ENCODE results near the gene VPS13D.

Gene VPS13D

GRCh38 chr1:12436345-12436658, 206.5 kb downstream of the VPS13D start:
- Histone ChIP-seq H3K4me1 (ENCODE audit: control insufficient read depth, low read length) (peaks cover 7% of the 10 kb centered on the region), H3K27ac (ENCODE audit: low read depth, low read length) (no peak overlapping the region), H4K20me1 (ENCODE audit: control insufficient read depth, insufficient read depth, low read depth, low read length) (no peaks in the 10 kb centered on the region), H3K36me3 (ENCODE audit: control insufficient read depth, low read length) (no peaks in the 10 kb centered on the region), H3K9me2 (replicated peaks; ENCODE audit: control insufficient read depth, low read length) (no peaks in the 10 kb centered on the region), H3K79me2 (ENCODE audit: control insufficient read depth, low read length) (no peaks in the 10 kb centered on the region), H3F3A (ENCODE audit: control insufficient read depth, insufficient read depth) (no peaks in the 10 kb centered on the region), H3K4me3 (ENCODE audit: low read length) (no peak overlapping the region), H3K27me3 (ENCODE audit: control insufficient read depth, low read length) (no peaks in the 10 kb centered on the region), H3K4me2 (ENCODE audit: low read length) (no peak overlapping the region), H3K9me3 (ENCODE audit: control insufficient read depth, insufficient read depth, low read length) (no peaks in the 10 kb centered on the region)
- TF ChIP-seq EZH2phosphoT487 (IDR thresholded peaks at IDR 0.05; ENCODE audit: borderline replicate concordance, low read length) (no peak), CTCF (IDR thresholded peaks at IDR 0.05; ENCODE audit: low read depth, low read length, poor library complexity, severe bottlenecking) (no peak)

GRCh38 chr1:12436817-12437599, 207.2 kb downstream of the VPS13D start:
- no peak for TF ChIP-seq CTCF (IDR thresholded peaks at IDR 0.05; ENCODE audit: low read depth, low read length, poor library complexity, severe bottlenecking)
- no peak for TF ChIP-seq EZH2phosphoT487 (IDR thresholded peaks at IDR 0.05; ENCODE audit: borderline replicate concordance, low read length)
- no peak overlapping the region for H3K27ac ChIP-seq (ENCODE audit: low read depth, low read length)
- H3K4me2 ChIP-seq (ENCODE audit: low read length) = no peak overlapping the region

GRCh38 chr1:12437629-12438028, 207.8 kb downstream of the VPS13D start:
- H3K79me2 ChIP-seq (ENCODE audit: control insufficient read depth, low read length) = no peaks in the 10 kb centered on the region
- no peak overlapping the region for H3K27ac ChIP-seq (ENCODE audit: low read depth, low read length)
- no peak for TF ChIP-seq EZH2phosphoT487 (IDR thresholded peaks at IDR 0.05; ENCODE audit: borderline replicate concordance, low read length)
- no peak for TF ChIP-seq CTCF (IDR thresholded peaks at IDR 0.05; ENCODE audit: low read depth, low read length, poor library complexity, severe bottlenecking)
- H3K9me2 ChIP-seq (replicated peaks; ENCODE audit: control insufficient read depth, low read length) = no peaks in the 10 kb centered on the region
- H3K36me3 ChIP-seq (ENCODE audit: control insufficient read depth, low read length) = no peaks in the 10 kb centered on the region
- H3K27me3 ChIP-seq (ENCODE audit: control insufficient read depth, low read length) = no peaks in the 10 kb centered on the region
- H3K4me1 ChIP-seq (ENCODE audit: control insufficient read depth, low read length) = peaks cover 7% of the 10 kb centered on the region
- no peak overlapping the region for H3K4me3 ChIP-seq (ENCODE audit: low read length)
- no peak overlapping the region for H3K4me2 ChIP-seq (ENCODE audit: low read length)
- no peaks in the 10 kb centered on the region for H3K9me3 ChIP-seq (ENCODE audit: control insufficient read depth, insufficient read depth, low read length)
- H4K20me1 ChIP-seq (ENCODE audit: control insufficient read depth, insufficient read depth, low read depth, low read length) = no peaks in the 10 kb centered on the region
- no peaks in the 10 kb centered on the region for H3F3A ChIP-seq (ENCODE audit: control insufficient read depth, insufficient read depth)

More at GRCh38 chr1:12436817-12437599, 207.2 kb downstream of the VPS13D start:
- Histone ChIP-seq H3K4me1 (ENCODE audit: control insufficient read depth, low read length) (peaks cover 7% of the 10 kb centered on the region), H3K4me3 (ENCODE audit: low read length) (no peak overlapping the region), H3K27me3 (ENCODE audit: control insufficient read depth, low read length) (no peaks in the 10 kb centered on the region), H3K9me3 (ENCODE audit: control insufficient read depth, insufficient read depth, low read length) (no peaks in the 10 kb centered on the region), H3K79me2 (ENCODE audit: control insufficient read depth, low read length) (no peaks in the 10 kb centered on the region), H3K9me2 (replicated peaks; ENCODE audit: control insufficient read depth, low read length) (no peaks in the 10 kb centered on the region), H4K20me1 (ENCODE audit: control insufficient read depth, insufficient read depth, low read depth, low read length) (no peaks in the 10 kb centered on the region), H3F3A (ENCODE audit: control insufficient read depth, insufficient read depth) (no peaks in the 10 kb centered on the region), H3K36me3 (ENCODE audit: control insufficient read depth, low read length) (no peaks in the 10 kb centered on the region)

All from DOHH2 (cell line).